ENCODE results near the gene CLRN1.

DNA sequence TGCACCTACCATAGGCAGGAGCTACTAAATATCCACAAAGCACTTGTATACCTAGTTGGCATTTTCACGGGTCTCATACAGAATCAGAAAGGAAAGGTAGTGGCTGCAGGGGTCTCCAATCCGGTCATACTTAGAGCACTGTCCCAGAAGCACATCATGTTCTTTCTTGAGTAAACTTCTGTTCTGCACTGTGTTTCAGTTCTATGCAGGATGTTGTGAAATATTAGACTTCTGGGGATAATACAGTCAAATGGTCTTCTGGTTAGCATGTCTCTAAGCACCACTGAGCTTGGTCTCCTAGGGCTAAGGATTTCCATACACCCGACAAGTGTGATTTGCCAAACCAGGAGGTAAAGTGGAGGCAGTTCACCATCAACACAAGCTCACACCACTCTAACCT lies 95.2 kb downstream of the CLRN1 start:
- TF ChIP-seq, protein P1, sequence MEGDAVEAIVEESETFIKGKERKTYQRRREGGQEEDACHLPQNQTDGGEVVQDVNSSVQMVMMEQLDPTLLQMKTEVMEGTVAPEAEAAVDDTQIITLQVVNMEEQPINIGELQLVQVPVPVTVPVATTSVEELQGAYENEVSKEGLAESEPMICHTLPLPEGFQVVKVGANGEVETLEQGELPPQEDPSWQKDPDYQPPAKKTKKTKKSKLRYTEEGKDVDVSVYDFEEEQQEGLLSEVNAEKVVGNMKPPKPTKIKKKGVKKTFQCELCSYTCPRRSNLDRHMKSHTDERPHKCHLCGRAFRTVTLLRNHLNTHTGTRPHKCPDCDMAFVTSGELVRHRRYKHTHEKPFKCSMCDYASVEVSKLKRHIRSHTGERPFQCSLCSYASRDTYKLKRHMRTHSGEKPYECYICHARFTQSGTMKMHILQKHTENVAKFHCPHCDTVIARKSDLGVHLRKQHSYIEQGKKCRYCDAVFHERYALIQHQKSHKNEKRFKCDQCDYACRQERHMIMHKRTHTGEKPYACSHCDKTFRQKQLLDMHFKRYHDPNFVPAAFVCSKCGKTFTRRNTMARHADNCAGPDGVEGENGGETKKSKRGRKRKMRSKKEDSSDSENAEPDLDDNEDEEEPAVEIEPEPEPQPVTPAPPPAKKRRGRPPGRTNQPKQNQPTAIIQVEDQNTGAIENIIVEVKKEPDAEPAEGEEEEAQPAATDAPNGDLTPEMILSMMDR (IDR thresholded peaks at IDR 0.05), result no peak
- no peak for TF ChIP-seq POLR2AphosphoS5 (IDR thresholded peaks at IDR 0.05)
